AG08396 (cell line): ENCODE results near the gene RRAS2.
"Not testable (repeated sequence)": the region's sequence is repeated elsewhere in the genome, so short reads cannot be mapped to it uniquely, and the experiment has no call there.

Experiments
- DNase-seq: peaks from one replicate; pipeline ENCODE4 v3.0.0; 2012; ENCODE audit warnings: low spot score, mixed read lengths

RRAS2 gene

GRCh38 chr11:14306481-14306880 lies 52.5 kb downstream of the RRAS2 start:
- DNase-seq: no peak

GRCh38 chr11:14305649-14306048 lies 53.3 kb downstream of the RRAS2 start:
- no peak for DNase-seq

GRCh38 chr11:14304601-14305000 lies 54.4 kb downstream of the RRAS2 start:
- no peak for DNase-seq

- peak; percentile 32 for DNase-seq
Observed at GRCh38 chr11:14300661-14301304, 58.2 kb downstream of the RRAS2 start.

- no peak for DNase-seq
Observed at GRCh38 chr11:14299921-14300320, 59.1 kb downstream of the RRAS2 start.

- no peak for DNase-seq
Observed at GRCh38 chr11:14290422-14290821, 68.6 kb downstream of the RRAS2 start.

- DNase-seq: peak; percentile 60
Observed at GRCh38 chr11:14288189-14288935, 70.6 kb downstream of the RRAS2 start.

GRCh38 chr11:14278869-14279268 lies 80.1 kb downstream of the RRAS2 start:
- not testable (repeated sequence) for DNase-seq

- DNase-seq: no peak
Observed at GRCh38 chr11:14275076-14275475, 83.9 kb downstream of the RRAS2 start.

- DNase-seq: no peak
Observed at GRCh38 chr11:14273895-14274294, 85.1 kb downstream of the RRAS2 start.

GRCh38 chr11:14270690-14271542 lies 88.1 kb downstream of the RRAS2 start:
- no peak for DNase-seq

- no peak for DNase-seq
Observed at GRCh38 chr11:14269692-14270573, 89.0 kb downstream of the RRAS2 start.

GRCh38 chr11:14267861-14268635 lies 90.9 kb downstream of the RRAS2 start:
- no peak for DNase-seq

GRCh38 chr11:14266622-14267021 lies 92.4 kb downstream of the RRAS2 start:
- no peak for DNase-seq

GRCh38 chr11:14264966-14265365 lies 94.0 kb downstream of the RRAS2 start:
- no peak for DNase-seq

- no peak for DNase-seq
Observed at GRCh38 chr11:14262271-14262846, 96.6 kb downstream of the RRAS2 start.

- no peak for DNase-seq
Observed at GRCh38 chr11:14261066-14261465, 97.9 kb downstream of the RRAS2 start.

- DNase-seq: no peak
Observed at GRCh38 chr11:14259878-14260277, 99.1 kb downstream of the RRAS2 start.

GRCh38 chr11:14259186-14259784 lies 99.7 kb downstream of the RRAS2 start:
- DNase-seq: no peak
